Fibroblast of peridontal ligament (primary cell): Measurements from ENCODE around the gene MMP25.
A peak's percentile ranks its signal among the peaks of the same experiment; 100 is the strongest.
"Not testable (repeated sequence)": the region's sequence is repeated elsewhere in the genome, so short reads cannot be mapped to it uniquely, and the experiment has no call there.

Experiments used
- DNase-seq: peaks from one replicate; pipeline ENCODE4 v3.0.0-alpha.2; 2010; ENCODE audit errors: extremely low read depth

Gene MMP25

DNA sequence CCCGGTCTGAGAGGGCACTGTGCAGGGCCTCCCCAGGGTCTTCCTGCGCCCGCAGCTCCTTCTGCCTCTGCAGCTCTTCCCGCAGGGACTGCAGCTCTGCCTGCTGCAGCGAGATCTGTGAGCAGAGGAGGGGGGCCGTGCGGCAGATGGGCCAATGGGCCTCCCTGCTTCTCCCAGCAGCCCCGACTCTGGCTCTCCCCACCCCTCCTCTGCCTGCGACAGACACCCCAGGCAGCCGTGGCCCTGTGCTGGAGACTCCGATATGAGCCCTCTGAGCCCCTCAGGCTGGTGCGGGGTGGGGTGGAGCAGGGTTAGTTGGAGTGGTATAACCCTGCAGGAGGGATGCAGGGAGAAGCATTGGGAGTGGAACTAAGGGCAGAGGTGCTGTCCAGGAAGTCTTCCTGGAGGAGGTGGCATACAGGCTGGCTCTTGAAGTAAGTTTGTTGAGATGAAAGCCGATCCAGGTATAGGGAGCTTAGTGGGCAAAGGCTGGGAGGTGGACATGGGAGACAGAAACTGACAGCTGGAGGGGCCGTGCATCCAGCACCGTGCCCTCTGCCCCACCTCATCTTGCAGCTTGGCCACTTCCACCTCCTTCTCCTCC is 17.5 kb upstream of the MMP25 start:
- no peak for DNase-seq

DNA sequence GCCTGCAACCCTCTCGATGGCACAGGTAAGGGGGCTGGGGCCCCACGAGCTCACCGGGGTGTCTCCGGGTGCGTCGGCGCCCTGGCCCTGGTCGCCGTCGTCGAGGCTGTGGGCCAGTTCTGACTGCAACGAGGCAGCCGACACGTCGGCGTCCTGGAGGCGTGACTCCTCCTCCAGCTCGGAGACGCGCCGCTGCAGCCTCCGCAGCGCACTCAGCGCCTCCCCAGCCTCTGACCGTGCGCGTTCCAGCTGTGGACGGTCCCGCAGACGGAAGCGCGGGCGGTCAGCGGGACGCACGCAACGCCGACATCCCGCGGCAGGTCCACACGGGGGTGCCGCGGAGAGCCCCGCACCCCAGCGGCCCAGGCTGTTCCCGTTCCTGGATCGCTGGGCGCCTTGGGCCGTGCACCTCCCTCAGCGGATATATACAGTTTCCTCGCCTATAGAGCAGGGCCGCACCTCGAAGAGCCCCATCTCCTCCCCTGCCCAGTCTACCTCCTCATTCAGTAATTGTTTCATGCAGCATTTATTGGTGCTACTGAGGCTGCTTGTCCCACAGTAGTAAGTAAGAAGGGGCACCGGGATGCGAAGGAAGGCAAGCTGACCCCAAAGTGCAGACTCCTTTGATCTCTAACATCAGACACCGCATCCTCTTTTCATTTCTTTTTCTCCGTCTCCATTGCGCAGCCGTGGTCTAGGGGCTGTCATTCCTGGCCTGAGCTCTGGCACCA is 16.7 kb upstream of the MMP25 start:
- DNase-seq: peak; percentile 15

- DNase-seq: no peak
These were observed 15.8 kb upstream of the MMP25 start for GRCh38 chr16:3030222-3031212.

DNA sequence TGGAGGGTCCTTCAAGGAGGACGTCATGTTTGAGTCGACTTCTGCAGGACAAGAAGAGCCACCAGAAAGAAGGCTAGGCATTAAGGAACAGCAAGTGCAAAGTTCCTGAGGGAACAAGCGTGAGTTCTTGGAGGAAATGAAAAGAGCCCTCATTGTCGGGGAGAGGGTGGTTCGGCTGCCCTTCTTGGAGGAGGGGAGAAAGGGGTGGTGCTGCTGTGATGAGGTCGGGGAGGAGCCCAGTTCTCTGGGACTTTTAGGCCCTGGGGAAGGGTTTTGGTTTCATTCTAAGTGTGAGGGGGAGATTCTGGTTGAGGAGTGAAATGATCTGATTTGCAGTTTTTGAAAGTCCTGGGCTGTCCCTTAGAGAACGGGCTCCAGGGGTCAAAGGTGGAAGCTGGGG is 13.7 kb upstream of the MMP25 start:
- no peak for DNase-seq

- DNase-seq: no peak
These were observed 10.9 kb upstream of the MMP25 start for GRCh38 chr16:3035289-3035971.

DNA sequence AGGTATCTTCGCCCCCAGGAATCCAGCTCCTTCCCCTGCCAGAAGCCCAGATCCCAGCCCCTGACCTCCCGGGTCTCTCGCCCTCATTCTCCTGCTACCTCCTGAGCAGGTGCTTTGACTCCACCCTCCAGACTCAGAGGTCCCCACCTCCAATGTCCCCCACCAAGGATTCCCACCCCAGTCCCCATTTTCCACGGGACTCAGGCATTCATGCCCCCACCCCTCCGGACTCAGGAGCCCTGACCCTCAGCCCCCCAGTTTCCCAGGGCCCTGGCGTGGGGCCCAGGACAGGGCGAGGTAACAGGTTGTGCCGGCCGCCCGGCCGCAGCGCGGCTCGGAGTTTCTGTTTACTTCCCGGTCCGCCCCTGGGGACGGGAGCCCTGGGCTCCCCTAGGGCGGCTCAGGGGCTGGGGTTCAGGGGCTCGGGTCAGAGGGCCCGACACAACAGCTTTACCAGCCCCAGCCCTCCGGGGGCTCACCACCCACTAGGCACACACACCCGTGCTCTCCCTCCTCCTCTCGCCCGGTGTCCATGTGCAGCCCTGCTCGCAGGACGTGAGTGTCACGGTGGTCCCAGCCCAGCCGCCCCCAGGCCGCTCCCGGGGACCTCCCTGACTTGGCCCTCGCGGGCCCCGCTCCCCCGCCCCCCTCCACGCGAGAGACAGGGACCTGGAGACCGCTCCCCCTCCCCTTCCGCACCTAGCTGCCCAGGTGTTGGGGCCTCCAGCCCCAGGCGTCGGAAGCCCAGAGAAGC is 10.2 kb upstream of the MMP25 start:
- no peak for DNase-seq

DNA sequence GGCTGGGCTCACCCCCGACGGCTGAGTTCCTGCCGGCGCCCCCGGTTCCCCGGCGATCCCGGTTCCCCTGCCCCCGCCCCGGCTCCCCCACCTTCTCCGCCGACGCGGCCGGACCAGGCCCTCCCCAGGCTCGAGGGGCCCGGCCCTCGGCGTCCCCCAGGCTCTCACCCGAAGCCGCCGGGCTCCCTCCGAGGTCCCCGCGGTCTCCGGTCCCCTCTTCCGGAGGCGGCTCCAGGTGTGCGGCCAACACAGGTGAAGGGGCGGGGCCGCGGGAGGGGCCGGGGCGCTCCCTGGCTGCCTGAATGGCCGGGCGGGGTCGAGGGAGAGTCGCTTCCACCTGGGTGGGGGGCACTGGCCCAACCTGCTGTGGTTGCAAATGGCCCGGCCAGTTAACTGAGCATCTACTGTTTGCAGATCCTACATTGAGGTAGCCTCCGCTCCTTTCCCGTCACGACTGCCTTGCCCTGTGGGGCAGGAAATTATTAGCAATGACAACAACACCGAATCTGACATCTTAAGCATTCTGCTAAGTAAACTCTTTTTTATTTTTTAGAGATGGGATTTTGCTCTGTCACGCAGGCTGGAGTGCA is 9.5 kb upstream of the MMP25 start, which contains the start of gene BICDL2:
Gene BICDL2 (minus strand): TSS at position 219 of the 590 bp plus-strand sequence. CDS start 1,448 bp downstream, outside the sequence.
- no peak for DNase-seq

- no peak for DNase-seq
These were observed 8.1 kb upstream of the MMP25 start for GRCh38 chr16:3038256-3038655.

DNA sequence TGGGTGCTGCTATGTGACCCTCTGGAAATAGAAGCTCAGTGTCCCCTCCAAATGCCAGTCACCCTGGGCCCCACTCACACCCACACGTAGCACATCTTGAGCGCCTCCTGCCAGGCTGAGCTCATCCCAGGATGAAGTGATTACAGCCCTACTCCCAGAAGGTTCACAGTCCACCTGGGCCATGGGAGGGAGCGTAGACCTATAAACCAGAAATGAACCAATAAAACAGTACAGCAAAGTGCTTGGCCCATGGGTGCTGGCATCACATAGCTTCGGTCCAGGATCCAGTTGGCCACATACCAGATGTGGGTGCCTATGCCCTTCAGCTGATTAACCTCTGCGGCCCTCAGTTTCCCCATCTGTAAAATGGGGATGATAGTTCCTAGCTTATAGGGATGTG is 7.5 kb upstream of the MMP25 start:
- no peak for DNase-seq

DNA sequence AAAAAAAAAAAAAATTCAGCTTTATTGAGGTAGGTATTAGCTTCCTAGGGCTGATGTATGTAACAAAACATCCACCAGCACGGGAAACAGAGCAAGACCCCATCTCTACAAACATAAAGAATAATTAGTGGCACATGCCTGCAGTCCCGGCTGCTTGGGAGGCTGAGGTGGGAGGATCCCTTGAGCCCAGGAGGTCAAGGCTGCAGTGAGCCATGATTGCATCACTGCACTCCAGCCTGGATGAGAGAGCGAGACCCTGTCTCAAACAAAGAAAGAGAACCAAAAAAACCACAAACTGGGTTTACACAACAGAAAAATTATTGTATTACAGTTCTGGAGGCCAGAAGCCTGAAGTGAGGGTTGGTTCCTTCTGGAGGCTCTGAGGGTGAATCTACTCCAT is 4.0 kb upstream of the MMP25 start:
- no peak for DNase-seq

DNA sequence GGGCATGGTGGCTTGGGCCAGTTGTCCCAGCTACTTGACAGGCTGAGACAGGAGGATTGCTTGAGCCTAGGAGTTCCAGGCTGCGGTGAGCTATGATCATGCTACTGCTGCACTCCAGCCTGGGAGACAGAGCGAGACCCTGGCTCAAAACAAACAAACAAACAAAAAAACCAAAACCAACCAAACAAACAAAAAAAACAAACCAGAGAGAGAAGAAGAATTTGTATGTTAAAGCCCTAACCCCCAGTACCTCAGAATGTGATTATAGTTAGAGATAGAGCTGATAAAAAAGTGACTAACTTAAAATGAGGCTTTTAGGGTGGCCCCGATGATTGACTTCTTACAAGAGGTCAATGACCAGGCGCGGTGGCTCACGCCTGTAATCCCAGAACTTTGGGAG is 1.7 kb upstream of the MMP25 start:
- no peak for DNase-seq

GRCh38 chr16:3046641-3047386 is 453 bp downstream of the MMP25 start:
- DNase-seq: no peak

DNA sequence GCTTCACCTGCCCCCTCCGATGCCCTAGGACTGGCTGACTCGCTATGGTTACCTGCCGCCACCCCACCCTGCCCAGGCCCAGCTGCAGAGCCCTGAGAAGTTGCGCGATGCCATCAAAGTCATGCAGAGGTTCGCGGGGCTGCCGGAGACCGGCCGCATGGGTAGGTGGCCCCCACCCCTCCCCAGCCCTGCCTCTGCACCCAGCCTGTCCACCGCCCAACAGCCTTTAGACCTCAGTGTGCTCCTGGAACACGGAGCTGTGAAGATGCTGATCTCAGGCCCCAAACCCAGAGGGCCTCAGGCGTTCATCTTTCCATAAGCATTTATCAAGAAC is 993 bp downstream of the MMP25 start:
- DNase-seq: no peak

DNA sequence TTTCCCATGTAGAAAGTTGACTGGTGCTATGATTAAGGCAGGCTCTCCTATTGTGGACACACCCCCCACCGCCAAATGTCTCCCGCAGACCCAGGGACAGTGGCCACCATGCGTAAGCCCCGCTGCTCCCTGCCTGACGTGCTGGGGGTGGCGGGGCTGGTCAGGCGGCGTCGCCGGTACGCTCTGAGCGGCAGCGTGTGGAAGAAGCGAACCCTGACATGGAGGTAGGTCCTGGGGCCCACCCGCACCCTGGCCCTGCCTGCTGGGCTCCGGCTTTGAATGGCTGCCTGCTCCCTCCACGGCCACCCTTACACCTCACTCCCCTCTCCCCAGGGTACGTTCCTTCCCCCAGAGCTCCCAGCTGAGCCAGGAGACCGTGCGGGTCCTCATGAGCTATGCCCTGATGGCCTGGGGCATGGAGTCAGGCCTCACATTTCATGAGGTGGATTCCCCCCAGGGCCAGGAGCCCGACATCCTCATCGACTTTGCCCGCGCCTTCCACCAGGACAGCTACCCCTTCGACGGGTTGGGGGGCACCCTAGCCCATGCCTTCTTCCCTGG is 3.6 kb downstream of the MMP25 start:
- no peak for DNase-seq

- DNase-seq: no peak
These were observed 4.1 kb downstream of the MMP25 start for GRCh38 chr16:3050487-3050886.

- DNase-seq: no peak
These were observed 4.6 kb downstream of the MMP25 start for GRCh38 chr16:3051009-3051408.

DNA sequence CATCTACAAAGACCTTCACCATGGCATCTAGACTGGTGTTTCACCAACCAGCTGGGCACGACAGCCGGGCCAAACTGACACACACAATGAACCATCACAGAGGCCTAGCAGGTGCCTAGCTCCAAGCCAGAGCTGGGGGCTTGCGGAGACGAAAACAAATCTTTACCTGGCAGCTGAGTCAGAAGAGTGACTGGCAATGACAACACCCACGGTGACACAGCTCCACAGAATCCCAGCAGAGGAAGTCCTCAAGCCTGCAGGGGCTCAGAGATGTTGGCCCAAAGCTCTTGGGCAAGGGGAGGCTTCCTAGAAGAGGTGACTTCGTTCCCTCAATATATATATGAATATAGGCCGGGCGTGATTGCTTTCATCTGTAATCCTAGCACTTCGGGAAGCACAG is 5.1 kb downstream of the MMP25 start:
- no peak for DNase-seq

- DNase-seq: not testable (repeated sequence)
These were observed 6.4 kb downstream of the MMP25 start for GRCh38 chr16:3052571-3053329.

GRCh38 chr16:3053330-3053710 is 7.0 kb downstream of the MMP25 start:
- DNase-seq: not testable (repeated sequence)
